Activated T-cell treated with anti-CD3 and anti-CD28 coated beads for 1 hour (primary cell): Measurements from ENCODE around the gene LYSMD3.

ENCODE experiments used
- DNase-seq: peaks from one replicate; pipeline ENCODE4 v3.0.0-alpha.2; 2020; ENCODE audit warnings: low read depth

LYSMD3 gene

DNA sequence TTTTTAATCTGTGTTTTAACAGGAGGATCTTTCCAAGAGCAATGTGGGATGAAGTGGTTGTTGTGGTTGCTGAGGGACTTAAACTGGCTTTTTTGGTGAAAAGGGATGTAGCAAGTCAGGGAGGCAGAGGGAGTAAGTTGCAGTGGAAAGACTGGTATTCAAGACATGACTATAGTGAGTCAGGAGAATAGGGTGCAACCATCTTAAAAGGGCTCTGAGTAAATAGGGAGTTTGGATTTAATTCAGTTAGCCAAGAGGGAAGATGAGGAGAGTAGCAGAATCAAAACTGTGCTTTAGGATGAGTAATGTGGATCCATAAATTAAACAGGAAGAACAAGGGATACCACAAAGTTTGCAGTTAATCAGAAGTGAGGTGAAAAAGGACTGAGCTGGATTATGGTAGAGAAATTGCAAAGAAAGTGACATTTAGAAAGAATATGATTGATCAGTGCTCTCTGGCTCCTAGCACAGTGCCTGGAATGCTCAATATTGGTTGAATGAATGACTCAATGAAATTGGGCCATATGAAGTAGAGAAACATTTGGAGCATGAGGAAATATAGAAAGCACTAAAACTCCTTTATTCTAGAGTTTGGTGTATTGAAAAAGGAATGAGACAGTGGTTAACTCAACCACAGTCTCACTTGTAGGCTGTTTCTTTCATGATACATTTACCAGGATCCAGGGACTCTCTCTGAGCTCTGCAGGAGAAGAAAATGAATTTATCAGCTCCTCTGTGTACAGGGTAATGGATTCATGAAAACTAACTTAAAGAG, 49.6 kb downstream of the LYSMD3 start:
- no peak for DNase-seq

GRCh38 chr5:90477621-90478215, 51.7 kb downstream of the LYSMD3 start:
- no peak for DNase-seq

DNA sequence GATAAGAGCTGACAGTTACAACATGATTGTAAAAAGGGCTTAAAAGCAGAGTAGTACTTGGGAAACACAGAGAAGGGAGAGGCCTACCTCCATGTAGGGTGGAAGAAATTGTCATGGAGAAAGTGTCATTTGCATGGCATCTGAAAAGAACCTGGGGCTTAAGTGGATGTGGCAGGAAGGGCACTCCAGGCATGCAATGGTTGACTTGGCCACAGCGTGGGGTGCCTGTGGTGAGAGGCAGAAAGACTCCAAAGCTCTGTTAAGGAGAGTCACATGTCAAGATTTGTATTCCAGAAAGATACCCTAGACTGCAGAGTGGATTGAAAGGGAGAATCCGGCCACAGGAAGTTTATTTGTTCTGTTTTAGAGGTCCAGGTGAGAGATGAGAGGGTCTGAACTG, 52.3 kb downstream of the LYSMD3 start:
- DNase-seq = no peak

DNA sequence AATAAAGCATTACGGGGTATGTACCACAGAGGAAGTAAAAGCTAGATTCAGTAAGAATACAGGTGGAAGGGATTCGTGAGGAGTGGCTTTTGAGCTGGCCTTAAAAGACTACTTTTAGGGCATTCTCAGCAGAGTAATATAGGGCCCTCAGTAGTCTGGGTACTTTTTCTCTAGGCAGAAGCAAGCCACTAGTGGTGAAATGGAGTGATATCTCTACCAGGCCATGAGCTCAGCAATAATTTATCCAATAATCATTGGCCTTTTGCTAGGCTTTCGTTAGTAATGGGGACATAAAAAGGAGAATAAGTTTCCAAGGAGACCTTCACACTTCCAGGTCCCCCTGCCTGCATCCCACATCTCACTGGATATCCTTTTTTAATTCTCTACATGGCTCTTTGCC, 53.0 kb downstream of the LYSMD3 start:
- no peak for DNase-seq

GRCh38 chr5:90475436-90475980, 53.9 kb downstream of the LYSMD3 start:
- DNase-seq = no peak

DNA sequence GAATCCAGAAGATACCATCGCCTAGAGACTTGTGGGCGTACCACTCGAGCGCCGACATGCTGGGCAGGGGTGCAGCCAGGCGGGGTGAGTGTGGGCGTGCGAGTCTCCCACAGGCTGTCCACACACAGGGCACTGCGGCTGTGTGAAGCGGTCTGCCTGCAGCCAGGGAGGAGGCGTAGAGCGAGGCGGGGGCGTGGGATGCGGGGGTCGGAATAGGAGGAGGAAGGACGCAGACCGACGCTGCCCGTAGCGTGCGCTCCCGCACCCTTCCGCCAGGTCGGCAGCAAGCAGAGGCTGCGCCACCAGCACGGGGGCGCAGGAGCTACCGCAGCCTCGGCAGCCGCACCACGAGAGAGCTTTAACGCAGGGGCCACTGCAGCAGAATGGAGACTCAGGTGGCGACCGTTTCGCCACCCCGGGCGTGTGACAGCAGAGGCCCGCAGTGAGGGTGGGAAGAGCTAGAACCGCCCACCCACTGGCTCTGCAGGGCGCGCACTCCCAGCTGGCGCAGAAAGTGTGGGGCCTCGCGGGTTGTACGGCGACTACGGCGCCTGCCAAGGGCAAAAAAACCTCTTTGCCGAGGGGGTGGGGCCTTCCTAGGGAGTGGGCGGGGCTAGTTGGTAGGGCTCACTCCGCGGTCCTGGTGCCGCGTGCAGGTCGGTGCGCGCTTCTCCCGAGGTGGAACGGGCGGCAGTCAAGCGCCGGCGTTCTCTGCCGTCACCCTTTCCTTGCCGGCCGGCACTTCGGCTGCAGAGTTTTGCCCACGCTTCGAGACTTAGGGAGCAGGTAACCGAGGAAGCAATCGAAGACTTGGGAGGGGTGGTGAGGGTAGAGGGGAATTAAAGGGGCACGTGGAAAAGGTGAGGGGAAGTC, 54.9 kb downstream of the LYSMD3 start, which contains the start of the genes MBLAC2 and POLR3G:
Gene MBLAC2, minus strand, starts transcription at position 537 of the 873 bp plus-strand sequence. Its CDS starts 479 bp downstream, at position 58.
Gene POLR3G, plus strand, starts transcription at position 630 of the 873 bp plus-strand sequence. CDS start 10,704 bp downstream, outside the sequence.
- DNase-seq = peak; percentile 91

- no peak for DNase-seq
Observed at GRCh38 chr5:90473396-90474234, 55.8 kb downstream of the LYSMD3 start.

GRCh38 chr5:90472783-90473395, 56.5 kb downstream of the LYSMD3 start:
- DNase-seq = no peak
